ENCODE data around the gene DDX41.
"Not testable (repeated sequence)": the region's sequence is repeated elsewhere in the genome, so short reads cannot be mapped to it uniquely, and the experiment has no call there.

The DDX41 gene

DNA sequence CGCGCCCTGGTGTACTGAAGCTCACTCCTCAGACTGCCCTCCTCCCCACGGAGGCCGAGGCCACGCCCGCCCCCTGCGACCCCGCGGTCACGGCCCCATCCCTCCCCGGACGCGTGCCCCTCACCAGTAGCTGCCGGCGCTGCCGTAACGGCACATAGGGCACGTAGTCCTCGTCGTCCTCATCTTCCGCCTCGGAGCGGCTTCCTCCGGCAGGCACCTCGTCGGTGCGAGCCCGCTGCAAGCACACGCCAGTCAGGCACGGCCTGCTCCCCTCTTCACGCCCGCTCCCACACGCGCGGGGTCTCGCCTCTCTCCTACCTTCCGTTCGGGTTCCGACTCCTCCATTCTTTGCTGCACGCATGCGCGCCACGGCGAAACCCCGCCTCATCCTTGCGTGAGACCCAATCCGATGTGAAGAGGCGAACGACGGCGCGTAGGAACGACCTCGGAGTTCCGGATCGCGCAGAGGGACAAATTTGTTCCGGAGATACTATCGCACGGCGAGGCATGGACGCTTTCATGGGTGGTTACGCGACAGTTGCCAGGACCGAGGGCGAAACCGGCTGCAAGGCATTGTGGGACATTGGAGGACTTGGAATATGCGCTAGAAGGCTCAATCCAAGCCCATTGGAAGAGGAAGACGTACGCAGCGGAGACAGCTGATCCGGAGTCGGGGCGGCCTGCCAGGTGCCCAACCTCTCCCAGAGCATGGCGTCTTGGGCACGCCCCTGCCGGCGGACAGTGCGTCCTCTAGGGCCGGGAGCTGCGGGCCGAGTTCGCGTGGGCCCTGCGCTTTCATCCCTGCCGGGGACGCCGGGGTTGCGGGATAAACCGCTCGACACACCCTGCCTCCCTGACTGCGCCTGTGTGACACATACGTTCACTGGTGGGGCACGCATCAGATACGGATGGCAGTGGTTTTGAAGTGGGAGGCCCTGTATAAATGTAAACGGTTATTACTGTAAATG, at the start of gene DDX41:
DDX41 (minus strand) TSS at position 361 of the 968 bp plus-strand sequence; CDS start at position 345, 16 bp downstream.
- peak; percentile 94 for DNase-seq

DNA sequence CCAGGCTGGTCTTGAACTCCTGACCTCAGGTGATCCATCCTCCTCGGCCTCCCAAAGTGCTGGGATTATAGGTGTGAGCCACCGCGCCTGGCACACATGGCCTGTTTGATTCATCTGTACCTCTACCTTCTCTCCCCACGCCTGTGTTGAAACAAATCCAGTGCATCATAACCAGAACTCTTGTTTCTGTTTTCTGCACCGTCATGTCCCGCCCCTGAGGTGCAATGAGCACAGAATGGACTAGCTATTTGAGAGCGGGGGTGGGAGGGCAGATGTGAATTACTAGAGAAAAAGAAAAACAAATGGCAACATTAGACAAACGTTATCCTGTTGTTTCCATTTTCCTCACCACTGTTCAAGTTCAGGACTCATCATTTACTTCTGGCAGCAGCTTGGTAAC, 48.3 kb upstream of the DDX41 start:
- DNase-seq, result no peak

DNA sequence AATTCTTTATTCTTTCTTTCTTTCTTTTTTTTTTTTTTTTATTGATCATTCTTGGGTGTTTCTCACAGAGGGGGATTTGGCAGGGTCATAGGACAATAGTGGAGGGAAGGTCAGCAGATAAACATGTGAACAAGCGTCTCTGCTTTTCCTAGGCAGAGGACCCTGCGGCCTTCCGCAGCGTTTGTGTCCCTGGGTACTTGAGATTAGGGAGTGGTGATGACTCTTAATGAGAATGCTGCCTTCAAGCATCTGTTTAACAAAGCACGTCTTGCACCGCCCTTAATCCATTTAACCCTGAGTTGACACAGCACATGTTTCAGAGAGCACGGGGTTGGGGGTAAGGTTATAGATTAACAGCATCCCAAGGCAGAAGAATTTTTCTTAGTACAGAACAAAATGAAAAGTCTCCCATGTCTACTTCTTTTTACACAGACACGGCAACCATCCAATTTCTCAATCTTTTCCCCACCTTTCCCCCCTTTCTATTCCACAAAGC, 42.7 kb upstream of the DDX41 start:
- not testable (repeated sequence) for DNase-seq

DNA sequence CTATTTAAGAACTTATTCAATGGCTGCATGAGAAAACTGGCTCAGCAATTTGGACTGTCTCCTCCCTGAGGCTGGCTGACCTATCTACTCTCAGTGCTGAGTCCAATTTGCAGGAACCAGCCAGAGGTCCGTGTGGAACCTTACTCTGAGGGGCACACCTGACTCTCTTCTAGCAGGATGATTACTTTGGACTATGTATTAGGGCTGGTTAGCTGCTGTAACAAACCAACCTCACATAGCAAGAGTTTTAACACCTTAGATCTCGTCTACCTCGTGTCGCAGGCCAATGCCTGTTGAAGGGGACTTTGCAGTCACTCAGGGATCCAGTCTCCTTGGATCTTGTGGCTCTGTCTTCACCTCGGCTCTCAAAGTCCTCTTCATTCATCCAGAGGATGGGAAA, 41.0 kb upstream of the DDX41 start:
- DNase-seq, result no peak

DNA sequence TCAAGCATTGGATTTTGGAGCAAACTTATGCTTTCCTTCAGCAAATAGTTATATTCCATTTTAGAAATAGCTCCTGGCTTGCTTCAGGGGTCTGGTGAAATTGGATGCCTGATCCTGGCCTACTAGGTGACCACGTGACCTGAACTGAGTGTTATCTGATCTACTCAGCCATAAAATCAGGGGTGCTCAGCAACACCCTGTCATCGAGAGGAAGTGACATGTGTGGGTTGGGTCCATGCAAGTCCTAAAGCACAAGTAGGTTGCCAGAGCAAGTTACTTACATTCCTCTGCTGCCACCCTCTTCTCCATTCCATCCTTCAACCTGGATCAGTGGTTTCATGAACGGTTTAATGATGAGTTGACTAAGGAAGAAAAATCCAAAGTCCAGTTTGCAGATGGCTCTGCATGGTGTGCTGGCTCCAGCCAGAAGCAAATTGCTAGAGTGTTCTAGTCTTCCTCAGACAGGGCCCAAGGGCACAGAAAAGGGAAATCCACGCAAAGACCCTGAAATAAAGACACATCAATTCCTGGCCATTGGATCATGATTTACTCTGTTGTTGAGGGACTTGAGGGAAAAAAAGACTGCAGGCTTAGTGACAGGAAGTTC, 40.4 kb upstream of the DDX41 start:
- DNase-seq, result no peak

DNA sequence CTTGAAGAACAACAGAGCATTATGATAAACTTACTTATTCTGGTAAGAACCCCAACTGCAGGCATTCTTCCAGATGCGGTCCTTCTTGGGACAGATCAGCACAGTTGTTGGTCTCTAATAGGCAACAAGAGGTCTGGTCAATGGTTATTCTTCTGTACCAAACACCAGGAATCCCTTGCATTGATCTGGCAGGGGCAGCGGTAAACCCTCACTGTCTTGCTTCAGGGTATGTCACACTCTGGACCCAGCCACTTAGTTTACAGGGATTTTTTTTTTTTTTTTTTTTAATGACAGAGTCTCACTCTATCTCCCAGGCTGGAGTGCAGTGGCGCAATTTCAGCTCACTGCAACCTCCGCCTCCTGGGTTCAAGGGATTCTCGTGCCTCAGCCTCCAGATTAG, 38.9 kb upstream of the DDX41 start:
- DNase-seq, result no peak

DNA sequence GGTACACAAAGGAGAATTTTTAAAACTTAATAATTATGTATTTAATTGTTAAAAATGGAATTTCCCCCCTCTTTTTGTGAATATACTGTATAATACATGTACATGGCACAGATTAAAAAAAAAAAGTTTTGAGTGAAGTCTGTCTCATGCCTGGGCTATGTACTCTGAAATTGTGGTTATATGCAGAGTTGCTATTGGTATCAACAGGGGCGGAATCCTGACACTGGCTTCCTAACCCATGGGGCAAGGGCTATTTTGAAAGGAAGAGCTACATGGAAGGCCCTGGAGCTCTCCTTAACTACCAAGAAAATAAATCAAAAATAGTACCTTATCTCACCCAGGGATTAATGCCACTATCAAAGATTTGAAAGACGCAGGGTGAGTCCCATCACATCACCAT, 38.5 kb upstream of the DDX41 start:
- DNase-seq, result no peak

DNA sequence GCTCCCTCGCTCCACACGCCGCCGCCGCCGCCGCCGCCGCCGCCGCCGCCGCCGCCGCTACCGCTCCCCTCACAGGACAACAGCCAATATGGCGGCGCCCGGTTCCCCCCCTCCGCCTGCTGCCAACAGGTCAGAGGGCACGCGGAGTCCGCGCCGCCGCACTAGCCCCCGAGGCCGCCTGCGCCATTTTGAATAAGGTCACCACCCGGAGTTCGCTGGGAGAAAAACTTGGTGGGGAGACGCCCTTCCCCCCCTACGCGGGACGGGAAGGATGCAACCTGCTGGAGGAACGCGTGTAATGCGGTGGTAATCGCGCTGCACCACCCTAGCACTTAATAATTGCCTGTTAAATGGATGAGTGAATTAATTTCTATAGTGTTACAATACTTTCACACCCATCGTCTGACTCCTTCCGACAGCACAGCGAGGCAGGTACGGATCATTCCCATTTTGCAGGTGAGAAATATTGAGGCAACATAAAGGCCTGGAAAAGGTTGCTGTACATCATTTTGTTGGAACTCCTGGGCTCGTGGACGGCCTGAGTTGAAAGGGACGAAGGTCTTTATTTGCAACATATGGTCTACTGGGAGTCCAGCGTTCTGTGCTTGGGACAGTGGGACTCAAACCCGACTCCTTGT, 37.8 kb upstream of the DDX41 start, which contains the start of gene FAM193B:
FAM193B (minus strand) TSS at position 90 of the 638 bp plus-strand sequence. CDS start 105 bp downstream, outside the sequence.
- DNase-seq, result peak; percentile 92

DNA sequence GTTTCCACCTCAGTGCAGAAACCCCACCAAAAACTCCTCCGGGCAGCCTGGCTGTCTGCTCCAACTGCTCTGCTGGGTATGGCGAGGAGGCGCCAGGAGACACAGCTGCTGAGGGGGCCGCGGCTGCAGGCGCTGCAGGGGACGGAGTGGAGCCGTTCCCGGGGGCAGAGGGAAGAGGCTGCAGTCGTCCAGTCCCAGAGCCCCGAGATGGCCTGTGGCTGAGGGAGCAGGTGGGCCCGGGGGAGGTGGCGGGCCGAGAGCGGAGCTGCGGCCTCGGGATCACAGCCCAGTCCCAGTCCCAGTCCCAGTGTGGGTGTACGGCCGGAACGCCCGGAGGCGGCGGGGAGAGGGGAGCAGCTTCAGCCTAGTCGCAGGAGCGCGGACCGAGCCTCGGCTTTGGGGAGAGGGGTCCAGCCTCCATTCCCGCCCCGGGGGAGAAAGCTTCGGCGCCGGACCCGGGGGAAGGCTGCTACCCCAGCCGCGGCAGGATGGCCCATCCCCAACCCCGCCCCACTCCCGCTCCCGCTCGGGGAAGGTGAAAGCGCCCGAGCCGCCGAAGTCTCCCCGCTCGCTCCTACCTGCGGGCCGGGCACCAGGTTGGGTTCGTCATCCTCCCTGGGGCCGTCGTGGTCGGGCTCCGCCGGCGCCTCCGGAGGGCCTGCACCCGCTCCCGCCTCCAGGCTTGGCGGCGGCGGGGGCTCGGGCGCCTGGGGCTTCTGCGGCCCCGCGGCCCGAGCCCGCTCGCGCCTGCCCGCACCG, 37.1 kb upstream of the DDX41 start:
- DNase-seq, result peak; percentile 22

DNA sequence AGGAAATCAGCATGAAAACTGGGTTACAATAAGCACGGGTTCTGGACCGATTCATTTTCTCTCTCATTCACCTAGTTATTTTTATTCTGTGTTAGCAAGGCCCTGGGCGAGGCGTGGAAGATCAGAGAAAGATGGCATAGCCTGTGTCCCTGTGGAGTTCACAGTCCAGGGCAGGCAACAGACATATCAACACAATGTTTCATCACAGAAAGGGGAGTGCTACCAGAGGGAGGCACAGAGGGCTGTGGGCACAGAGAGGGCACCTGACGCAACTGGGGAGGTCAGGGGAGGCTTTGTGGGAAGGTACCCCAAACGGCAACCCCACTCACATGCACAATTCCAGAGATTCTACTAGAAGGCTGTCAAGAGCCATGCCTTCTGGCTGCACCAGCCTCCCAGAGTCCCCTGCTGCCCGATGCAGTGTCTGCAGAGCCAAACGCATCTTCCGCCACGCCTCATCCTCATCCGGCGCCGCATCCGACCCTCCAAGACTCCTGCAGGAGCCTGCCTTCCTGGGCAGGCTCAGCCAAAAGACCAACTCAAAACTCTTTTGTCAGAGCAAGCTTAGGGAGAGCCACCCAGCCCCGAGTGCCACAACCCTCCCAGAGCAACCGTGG, 36.2 kb upstream of the DDX41 start:
- no peak for DNase-seq

DNA sequence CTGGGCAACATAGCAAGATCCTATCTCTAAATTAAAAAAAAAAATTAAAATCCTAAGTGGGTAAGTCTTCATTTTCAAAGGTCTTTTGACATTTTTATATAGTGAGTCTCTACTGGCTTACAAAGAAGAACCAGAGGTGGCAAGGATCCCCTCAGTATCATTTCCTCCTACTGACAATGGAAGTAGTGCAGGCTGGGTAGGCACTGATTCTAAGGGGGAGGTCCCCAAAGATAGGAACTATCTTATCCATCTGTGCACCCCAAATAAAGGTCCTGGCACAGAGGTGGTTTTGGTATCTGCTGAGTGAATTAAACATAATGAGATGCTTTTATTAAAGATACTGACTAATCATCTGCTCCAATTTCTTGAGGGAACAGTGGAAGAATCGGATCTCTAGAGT, 33.4 kb upstream of the DDX41 start:
- no peak for DNase-seq

DNA sequence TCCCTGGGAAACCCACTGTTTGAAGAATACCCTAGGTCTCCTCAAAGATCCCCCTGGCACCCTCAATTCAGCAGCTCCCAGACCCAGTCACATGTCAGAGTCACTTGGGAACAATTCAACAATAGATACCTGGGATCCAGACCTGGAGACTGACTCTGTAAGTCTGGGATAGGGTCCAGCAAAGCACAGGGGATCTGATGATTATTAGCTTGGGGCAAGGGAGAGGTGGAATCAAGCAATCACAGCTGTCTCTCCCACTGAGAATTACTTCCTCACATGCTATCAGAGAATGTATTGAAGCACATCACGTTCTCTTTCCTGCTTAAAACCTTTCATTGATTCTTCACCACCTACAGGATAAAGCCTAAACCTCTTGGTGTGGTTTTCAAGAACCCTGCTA, 31.7 kb upstream of the DDX41 start:
- DNase-seq, result no peak

DNA sequence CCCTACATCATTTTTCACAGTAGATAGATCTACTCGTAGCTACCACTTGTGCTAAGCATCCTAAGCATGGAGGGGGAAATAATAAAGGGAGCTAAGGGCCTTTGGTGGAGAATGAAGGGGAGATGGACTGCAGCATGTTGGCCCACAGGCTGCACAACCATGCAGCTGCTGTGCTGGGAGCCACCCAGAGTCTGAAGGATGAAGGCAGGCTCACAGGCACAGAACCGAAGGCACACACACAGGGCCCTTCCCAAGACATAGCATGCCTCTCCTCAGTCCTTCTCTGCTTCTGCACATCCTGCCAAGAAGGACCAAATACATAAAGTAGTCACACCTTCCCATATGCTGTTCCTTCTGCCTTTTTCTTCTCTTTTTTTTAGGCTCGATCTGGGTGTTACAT, 31.0 kb upstream of the DDX41 start:
- no peak for DNase-seq

DNA sequence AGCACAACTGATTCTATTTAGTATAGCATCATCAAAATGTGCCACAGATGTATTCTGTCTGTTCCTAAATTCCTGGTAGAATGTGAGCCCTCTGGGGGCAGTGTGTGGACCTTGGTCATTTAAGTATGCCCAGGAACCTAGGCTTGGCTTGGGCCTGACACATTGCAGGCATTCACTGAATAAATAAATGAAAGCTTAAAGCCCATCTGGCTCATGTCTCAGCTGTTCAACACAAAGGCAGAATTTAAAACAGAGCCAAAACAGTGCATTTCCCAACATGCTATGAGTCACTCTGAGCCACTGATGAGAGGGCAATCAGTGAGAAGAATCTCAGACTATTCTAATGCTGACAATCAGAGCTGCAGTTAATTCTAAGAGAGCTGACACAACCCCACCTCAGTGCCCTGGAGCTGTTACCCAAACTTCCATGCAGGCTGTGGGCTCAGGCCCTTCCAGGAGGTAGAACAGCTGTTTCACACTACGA, 29.5 kb upstream of the DDX41 start:
- no peak for DNase-seq

DNA sequence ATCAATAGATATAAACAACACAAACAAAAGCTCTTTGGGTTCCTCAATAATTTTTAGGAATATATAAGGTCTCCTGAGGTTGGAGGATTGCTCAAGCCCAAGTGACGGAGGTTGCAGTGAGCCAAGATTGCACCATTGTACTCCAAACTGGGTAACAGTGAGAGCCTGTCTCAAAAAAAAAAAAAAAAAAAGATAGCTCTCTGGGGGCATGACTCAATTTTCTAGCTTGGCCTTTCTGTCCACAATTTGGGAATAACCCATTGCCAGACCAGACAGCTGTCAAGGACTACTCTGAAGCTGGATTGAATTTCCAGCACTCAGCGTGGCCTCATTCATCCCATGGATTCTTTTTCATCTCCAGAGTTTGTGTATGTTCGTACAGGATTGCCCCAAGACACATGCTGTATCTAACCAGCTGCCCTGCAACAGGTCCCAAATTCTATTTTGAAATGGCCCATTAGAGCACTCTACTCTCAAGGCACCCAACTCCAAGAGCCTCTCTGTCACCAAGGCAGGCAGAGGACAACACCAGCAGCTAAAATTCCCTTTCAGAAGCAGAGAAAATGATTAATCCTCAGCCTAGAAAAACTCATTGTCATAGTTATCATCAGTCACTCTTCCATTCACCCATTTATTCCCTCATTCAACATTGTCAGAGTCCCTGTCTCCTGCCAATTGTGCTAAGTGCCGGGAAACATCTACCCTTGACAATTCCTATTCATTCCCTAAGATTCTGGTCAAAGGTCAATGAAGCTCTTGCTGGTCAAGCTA, 28.9 kb upstream of the DDX41 start:
- DNase-seq, result no peak

DNA sequence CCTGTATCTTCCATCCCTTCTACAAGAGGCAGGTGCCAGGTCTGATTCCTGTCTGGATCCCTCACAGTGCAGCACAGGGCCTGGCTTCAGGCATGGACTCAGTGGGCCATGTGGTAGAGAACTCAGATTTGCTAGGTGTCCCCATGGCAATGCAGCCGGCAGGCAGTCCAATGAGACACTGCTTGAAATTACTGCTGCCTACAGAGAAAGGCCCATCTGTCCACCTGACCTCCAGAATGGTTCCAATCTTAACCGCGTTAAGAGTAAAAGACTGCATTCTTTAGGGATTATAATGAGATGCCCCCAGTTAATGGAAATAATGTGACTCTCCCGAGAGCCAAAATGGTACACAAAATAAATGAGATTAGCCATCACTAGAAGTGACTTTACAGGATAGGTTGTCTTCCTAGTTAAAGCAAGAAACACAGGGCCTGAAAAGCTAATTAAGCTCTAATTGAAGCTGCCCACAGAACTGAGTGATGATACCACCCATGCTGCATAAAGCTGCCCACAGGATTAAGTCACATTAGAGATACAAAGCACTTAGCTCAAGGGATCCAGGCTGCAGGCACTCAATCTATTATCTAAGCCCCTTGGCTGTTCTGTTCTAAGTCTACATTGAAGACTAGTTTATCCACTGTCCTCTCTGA, 26.2 kb upstream of the DDX41 start:
- no peak for DNase-seq

DNA sequence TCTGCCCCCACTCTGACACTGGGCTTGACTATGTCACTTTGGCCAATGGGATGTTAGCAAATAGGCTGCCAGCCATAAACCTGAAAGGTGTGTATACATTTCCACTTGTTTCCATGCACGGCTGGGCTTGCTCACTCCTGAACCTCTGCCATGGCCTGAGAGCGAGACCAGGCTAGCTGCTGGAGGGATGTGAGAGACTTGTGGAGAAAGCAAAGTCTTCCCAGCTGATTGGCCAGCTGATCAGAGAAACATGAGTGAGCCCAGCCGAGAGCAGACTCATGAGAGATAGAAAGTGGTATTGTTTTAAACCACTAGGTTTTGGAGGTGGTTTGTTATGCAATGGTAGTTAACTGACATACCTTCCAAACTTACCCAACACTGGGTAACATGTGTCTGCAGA, 23.7 kb upstream of the DDX41 start:
- DNase-seq, result no peak

DNA sequence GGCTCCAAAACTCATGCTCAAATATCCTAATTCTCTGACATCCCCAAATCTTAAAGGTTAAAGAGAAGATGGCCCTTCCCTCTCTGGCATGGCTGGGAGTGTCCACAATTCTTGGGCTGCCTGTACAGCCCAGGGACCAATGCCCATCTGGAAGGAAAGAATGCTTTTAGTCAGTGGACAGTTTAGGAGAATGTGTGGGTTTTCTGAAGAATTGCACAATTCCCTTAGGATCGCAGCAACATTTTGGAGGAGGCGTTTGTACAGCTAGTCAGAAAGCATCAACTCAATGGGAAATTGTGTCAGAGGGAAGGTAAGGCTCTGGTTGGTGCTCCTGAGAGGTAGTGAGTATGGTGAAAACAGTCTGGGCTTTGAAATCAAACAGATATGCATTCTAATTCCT, 22.6 kb upstream of the DDX41 start:
- DNase-seq, result no peak

DNA sequence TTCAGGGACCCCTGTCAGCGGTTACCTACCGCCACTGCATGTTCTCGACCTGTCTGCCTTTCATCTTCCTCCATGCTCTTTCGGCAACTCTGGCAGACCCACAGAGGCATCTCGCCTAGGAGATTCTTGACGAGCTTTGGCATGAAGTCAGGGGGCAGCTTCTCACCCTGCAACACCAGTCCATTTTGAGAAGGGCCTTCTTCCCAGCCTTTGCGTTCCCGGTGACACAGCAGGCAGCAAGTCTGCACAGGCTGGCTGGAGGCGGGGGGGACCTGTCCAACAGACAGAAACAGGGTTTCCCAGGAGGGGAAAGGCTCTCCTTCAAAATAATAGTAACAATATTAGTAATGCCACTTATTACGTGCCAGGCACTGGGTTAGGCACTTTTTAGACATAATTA, 22.1 kb upstream of the DDX41 start:
- no peak for DNase-seq

Measured in NK-92 treated with Interleukin-12 subunit alpha and Interleukin-12 subunit beta, amount 100 ng/mL, for 24 hours (cell line).